Natural killer cell (primary cell): Measurements from ENCODE around the gene RUNX2. TPM values are rescaled to one million over a fixed set of nuclear protein-coding genes. Genes with fewer than 3 reads are reported as not detected.
"Not testable (repeated sequence)": the region's sequence is repeated elsewhere in the genome, so short reads cannot be mapped to it uniquely, and the experiment has no call there.

Source experiments
- ATAC-seq, 3 donors: fragments of 150-1000 bp in 2 of 3; fragments of 200-7000 bp in 1 of 3; cut with Tn5 transposase; 1 replicate in 1 of 3; 2 replicates in 2 of 3; pipeline ENCODE4 v1.10.0; 2021; ENCODE audit warnings: mild to moderate bottlenecking in 2 of 3, moderate library complexity in 2 of 3
- DNase-seq, 2 donors: peaks; one replicate each; pipeline versions ENCODE4 v3.0.0 to v3.0.0-alpha.2; 2013 to 2021; ENCODE audit warnings: mixed read lengths in 1 of 2
- H3K27ac ChIP-seq: one replicate; pipeline ENCODE4 v1.5.1; 2013; ENCODE audit warnings: mild to moderate bottlenecking, low read length
- H3K27me3 ChIP-seq: one replicate; pipeline ENCODE4 v1.6.1; 2013; ENCODE audit warnings: low read length; ENCODE audit not compliant: control insufficient read depth, insufficient read depth
- H3K36me3 ChIP-seq: one replicate; pipeline ENCODE4 v1.6.1; 2013; ENCODE audit warnings: low read length; ENCODE audit not compliant: control insufficient read depth, insufficient read depth
- H3K4me1 ChIP-seq: one replicate; pipeline ENCODE4 v1.6.1; 2013; ENCODE audit warnings: low read length; ENCODE audit not compliant: control insufficient read depth, insufficient read depth
- H3K4me3 ChIP-seq: one replicate; pipeline ENCODE4 v1.5.1; 2013; ENCODE audit warnings: low read length
- H3K9me3 ChIP-seq: one replicate; pipeline ENCODE4 v1.6.1; 2013; ENCODE audit warnings: low read length; ENCODE audit not compliant: control insufficient read depth, insufficient read depth
- H3K27ac Mint-ChIP-seq, 2 donors: one replicate each; pipeline ENCODE4 v1.8.0; 2022; ENCODE audit warnings: mild to moderate bottlenecking in 2 of 2, mixed read lengths in 2 of 2, moderate library complexity in 1 of 2
- H3K27me3 Mint-ChIP-seq, 2 donors: one replicate each; pipeline ENCODE4 v1.8.0; 2022; ENCODE audit warnings: low read depth in 2 of 2, mixed read lengths in 2 of 2
- H3K36me3 Mint-ChIP-seq: one replicate; pipeline ENCODE4 v1.8.0; 2022; ENCODE audit warnings: mixed read lengths
- H3K4me1 Mint-ChIP-seq, 2 donors: one replicate each; pipeline ENCODE4 v1.8.0; 2022; ENCODE audit warnings: mixed read lengths in 2 of 2
- H3K4me3 Mint-ChIP-seq: one replicate; pipeline ENCODE4 v1.8.0; 2022; ENCODE audit warnings: mild to moderate bottlenecking, moderate library complexity, mixed read lengths
- H3K9me3 Mint-ChIP-seq, 2 donors: one replicate each; pipeline ENCODE4 v1.8.0; 2022; ENCODE audit warnings: mixed read lengths in 2 of 2
- CTCF ChIP-seq: fragments of 200-600 bp; IDR thresholded peaks from one replicate; pipeline ENCODE4 v1.8.0; 2022; ENCODE audit warnings: antibody characterized with exemption
- WGBS: methylation state at CpG from one replicate; pipeline ENCODE4 v1.1.7; 2013; ENCODE audit warnings: missing lambda C conversion rate; ENCODE audit not compliant: insufficient coverage; 5-methylcytosine and 5-hydroxymethylcytosine counted together
- intact Hi-C: fragments of 100-400 bp; cut with micrococcal nuclease; formaldehyde crosslinking; loops from one replicate; pipeline ENCODE4 v1.14.2; 2022
- total RNA-seq, 4 donors: library from RNA; stranded (reverse); fragments of 120-200 nt in 1 of 4; gene quantifications; one replicate each; pipeline versions ENCODE4 v1.2.3 to v1.2.4, GENCODE V29; 2013 to 2022

Gene RUNX2
- 10 to 100 TPM in 1 of 3 donors, 1 to 10 TPM in 2; 5.0 to 19.2 (median 7.0) TPM for total RNA-seq
- total RNA-seq (2013) = 30.7 TPM

DNA sequence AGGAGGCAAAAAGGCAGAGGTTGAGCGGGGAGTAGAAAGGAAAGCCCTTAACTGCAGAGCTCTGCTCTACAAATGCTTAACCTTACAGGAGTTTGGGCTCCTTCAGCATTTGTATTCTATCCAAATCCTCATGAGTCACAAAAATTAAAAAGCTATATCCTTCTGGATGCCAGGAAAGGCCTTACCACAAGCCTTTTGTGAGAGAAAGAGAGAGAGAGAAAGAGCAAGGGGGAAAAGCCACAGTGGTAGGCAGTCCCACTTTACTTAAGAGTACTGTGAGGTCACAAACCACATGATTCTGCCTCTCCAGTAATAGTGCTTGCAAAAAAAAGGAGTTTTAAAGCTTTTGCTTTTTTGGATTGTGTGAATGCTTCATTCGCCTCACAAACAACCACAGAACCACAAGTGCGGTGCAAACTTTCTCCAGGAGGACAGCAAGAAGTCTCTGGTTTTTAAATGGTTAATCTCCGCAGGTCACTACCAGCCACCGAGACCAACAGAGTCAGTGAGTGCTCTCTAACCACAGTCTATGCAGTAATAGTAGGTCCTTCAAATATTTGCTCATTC, at the start of gene RUNX2:
RUNX2 (plus strand) TSS at position 375 of the 567 bp plus-strand sequence. CDS start 397 bp downstream, outside the sequence.
- Mint-ChIP-seq H3K27me3 (no peaks in the 10 kb centered on the region), H3K4me1 (peaks cover 29 to 37% of the 10 kb centered on the region in 2 donors), H3K36me3 (no peaks in the 10 kb centered on the region), H3K27ac (peak within 1 kb of the TSS; percentile 34 to 72), H3K4me3 (peak within 1 kb of the TSS; percentile 77), H3K9me3 (no peaks in the 10 kb centered on the region)
- Histone ChIP-seq H3K27ac (peak within 1 kb of the TSS; percentile 18), H3K4me1 (no peaks in the 10 kb centered on the region), H3K27me3 (no peaks in the 10 kb centered on the region), H3K36me3 (no peaks in the 10 kb centered on the region), H3K9me3 (no peaks in the 10 kb centered on the region), H3K4me3 (peak within 1 kb of the TSS; percentile 5)
- 24% methylated on average over 5 of the region's 5 CpGs for WGBS
- no peak for TF ChIP-seq CTCF
- intact Hi-C loops = loop anchor here (10.0 kb wide), 1 partner anchor 673 kb away; no protein-coding TSS in a partner anchor
- DNase-seq (peak in 1 of 2 donors; percentile 49), ATAC-seq (peak; percentile 30 to 65 (median 58))

DNA sequence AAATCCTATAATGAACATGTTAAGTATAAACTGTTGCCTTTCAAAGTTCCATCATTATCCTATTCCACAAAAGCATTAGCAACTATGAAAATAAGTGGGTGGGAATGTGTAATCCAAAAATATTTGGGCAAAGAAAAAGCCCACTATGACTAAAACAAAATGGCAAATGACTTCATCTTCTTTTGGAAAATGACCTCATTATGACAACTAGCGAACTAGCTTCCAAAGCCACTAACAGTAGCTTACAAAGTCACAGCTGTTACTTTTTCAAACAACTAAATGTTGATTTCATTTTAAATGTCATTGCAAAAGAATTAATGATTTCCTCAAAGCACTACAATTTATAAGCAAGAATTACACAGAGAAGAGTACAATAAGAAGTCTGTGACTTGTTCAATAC, 49.8 kb upstream of the RUNX2 start:
- Mint-ChIP-seq H3K36me3 (no peaks in the 10 kb centered on the region), H3K27me3 (no peaks in the 10 kb centered on the region), H3K27ac (no peak overlapping the region), H3K9me3 (peaks cover 2 to 4% of the 10 kb centered on the region in 2 donors), H3K4me3 (no peak overlapping the region), H3K4me1 (peaks cover 0 to 5% of the 10 kb centered on the region in 2 donors)
- no peak for TF ChIP-seq CTCF
- no peak for ATAC-seq
- Histone ChIP-seq H3K4me1 (no peaks in the 10 kb centered on the region), H3K27ac (no peak overlapping the region), H3K4me3 (no peak overlapping the region), H3K27me3 (no peaks in the 10 kb centered on the region), H3K36me3 (no peaks in the 10 kb centered on the region), H3K9me3 (no peaks in the 10 kb centered on the region)
- 82% methylated on average over 1 of the region's 1 CpG for WGBS
- intact Hi-C loops = no loop called here
- no peak for DNase-seq

DNA sequence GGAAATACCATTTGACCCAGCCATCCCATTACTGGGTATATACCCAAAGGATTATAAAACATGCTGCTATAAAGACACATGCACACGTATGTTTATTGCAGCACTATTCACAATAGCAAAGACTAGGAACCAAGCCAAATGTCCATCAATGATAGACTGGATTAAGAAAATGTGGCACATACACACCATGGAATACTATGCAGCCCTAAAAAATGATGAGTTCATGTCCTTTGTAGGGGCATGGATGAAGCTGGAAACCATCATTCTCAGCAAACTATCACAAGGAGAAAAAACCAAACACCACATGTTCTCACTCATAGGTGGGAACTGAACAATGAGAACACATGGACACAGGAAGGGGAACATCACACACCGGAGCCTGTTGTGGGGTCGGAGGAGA, 41.4 kb upstream of the RUNX2 start:
- H3K4me3 ChIP-seq, ATAC-seq, H3K27ac ChIP-seq, H3K4me3 Mint-ChIP-seq, H3K9me3 ChIP-seq, H3K27me3 ChIP-seq, H3K4me1 Mint-ChIP-seq, DNase-seq, H3K27me3 Mint-ChIP-seq, H3K27ac Mint-ChIP-seq, intact Hi-C loops, H3K36me3 ChIP-seq, H3K4me1 ChIP-seq, H3K9me3 Mint-ChIP-seq, H3K36me3 Mint-ChIP-seq: not testable (repeated sequence)
- no CpG with 5 or more reads among the region's 3 CpGs for WGBS

GRCh38 chr6:45289751-45290514, 38.2 kb upstream of the RUNX2 start:
- ATAC-seq (no peak), DNase-seq (no peak)
- no peaks in the 10 kb centered on the region for H3K36me3 Mint-ChIP-seq
- Histone ChIP-seq H3K36me3 (no peaks in the 10 kb centered on the region), H3K27me3 (no peaks in the 10 kb centered on the region), H3K4me3 (no peak overlapping the region), H3K9me3 (no peaks in the 10 kb centered on the region), H3K4me1 (no peaks in the 10 kb centered on the region), H3K27ac (no peak overlapping the region)
- 98% methylated on average over 4 of the region's 5 CpGs for WGBS
- no peak overlapping the region for H3K27ac Mint-ChIP-seq
- intact Hi-C loops = no loop called here
- TF ChIP-seq CTCF = no peak
- no peaks in the 10 kb centered on the region for H3K27me3 Mint-ChIP-seq
- no peaks in the 10 kb centered on the region for H3K9me3 Mint-ChIP-seq
- peaks cover 12 to 20% of the 10 kb centered on the region in 2 donors for H3K4me1 Mint-ChIP-seq
- H3K4me3 Mint-ChIP-seq = no peak overlapping the region
